Right atrium auricular region (tissue), 2 donors: ENCODE data around the gene MAN2A1. TPM values are rescaled to one million over a fixed set of nuclear protein-coding genes. Genes with fewer than 3 reads are reported as not detected.

Experiments used
- DNase-seq: peaks from one replicate; pipeline ENCODE4 v3.0.0-alpha.2; 2019; ENCODE audit warnings: low spot score
- H3K27ac ChIP-seq, 2 donors: fragments of 200-600 bp; sonication (generic); 1 replicate in 1 of 2; 2 replicates in 1 of 2; pipeline ENCODE4 v1.5.1; 2016 to 2019
- H3K27me3 ChIP-seq, 2 donors: fragments of 200-600 bp; sonication (generic); one replicate each; pipeline versions ENCODE4 v1.5.1 to v1.6.0; 2017 to 2019
- H3K36me3 ChIP-seq: fragments of 200-600 bp; sonication (generic); one replicate; pipeline ENCODE4 v1.5.1; 2016
- H3K4me1 ChIP-seq, 2 donors: fragments of 200-600 bp; sonication (generic); one replicate each; pipeline versions ENCODE4 v1.5.1 to v1.6.0; 2017 to 2019
- H3K4me3 ChIP-seq, 2 donors: fragments of 200-600 bp; sonication (generic); 1 replicate in 1 of 2; 2 replicates in 1 of 2; pipeline ENCODE4 v1.5.1; 2017 to 2019; ENCODE audit warnings: mild to moderate bottlenecking in 1 of 2, moderate library complexity in 1 of 2
- H3K9me3 ChIP-seq, 2 donors: fragments of 200-600 bp; sonication (generic); one replicate each; pipeline ENCODE4 v1.5.1; 2019
- total RNA-seq, 2 donors: library from RNA; depleted of rRNA; stranded (reverse); fragments of >200 nt; gene quantifications; one replicate each; pipeline ENCODE4 v1.1.0, GENCODE V29; 2016
- TF ChIP-seq, protein P1 (sequence below), 2 donors: fragments of 200-600 bp; sonication (generic); IDR thresholded peaks; one replicate each; pipeline ENCODE4 v1.5.1; 2019; ENCODE audit warnings: antibody characterized with exemption in 2 of 2

Gene MAN2A1
- total RNA-seq, 2 donors from 2014 or later = 10.0 to 10.4 TPM

DNA sequence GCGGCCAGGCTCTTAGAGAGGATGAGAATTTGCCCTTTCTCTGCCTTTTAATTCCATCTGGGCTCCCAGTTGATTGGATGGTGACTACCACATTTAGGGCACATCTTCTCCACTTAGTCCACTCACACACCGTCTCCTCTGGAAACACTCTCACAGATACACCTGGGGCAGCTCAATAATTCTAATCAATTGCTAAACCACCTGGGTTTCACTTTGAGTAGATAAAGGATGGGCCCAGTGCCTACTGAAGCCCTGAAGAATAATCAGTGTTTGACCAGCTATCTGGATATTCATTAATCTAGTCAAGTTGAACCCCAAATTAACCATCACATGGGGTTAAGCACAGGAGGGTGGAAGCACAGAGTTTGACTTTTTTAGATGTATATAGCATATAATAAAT, 19.1 kb downstream of the MAN2A1 start:
- Histone ChIP-seq H3K27me3 (no peaks in the 10 kb centered on the region), H3K27ac (no peak overlapping the region), H3K36me3 (no peaks in the 10 kb centered on the region), H3K9me3 (no peaks in the 10 kb centered on the region), H3K4me3 (no peak overlapping the region), H3K4me1 (peaks cover 0 to 14% of the 10 kb centered on the region in 2 donors)
- TF ChIP-seq, protein P1, sequence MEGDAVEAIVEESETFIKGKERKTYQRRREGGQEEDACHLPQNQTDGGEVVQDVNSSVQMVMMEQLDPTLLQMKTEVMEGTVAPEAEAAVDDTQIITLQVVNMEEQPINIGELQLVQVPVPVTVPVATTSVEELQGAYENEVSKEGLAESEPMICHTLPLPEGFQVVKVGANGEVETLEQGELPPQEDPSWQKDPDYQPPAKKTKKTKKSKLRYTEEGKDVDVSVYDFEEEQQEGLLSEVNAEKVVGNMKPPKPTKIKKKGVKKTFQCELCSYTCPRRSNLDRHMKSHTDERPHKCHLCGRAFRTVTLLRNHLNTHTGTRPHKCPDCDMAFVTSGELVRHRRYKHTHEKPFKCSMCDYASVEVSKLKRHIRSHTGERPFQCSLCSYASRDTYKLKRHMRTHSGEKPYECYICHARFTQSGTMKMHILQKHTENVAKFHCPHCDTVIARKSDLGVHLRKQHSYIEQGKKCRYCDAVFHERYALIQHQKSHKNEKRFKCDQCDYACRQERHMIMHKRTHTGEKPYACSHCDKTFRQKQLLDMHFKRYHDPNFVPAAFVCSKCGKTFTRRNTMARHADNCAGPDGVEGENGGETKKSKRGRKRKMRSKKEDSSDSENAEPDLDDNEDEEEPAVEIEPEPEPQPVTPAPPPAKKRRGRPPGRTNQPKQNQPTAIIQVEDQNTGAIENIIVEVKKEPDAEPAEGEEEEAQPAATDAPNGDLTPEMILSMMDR (IDR thresholded peaks at IDR 0.05) = no peak
- no peak for DNase-seq

DNA sequence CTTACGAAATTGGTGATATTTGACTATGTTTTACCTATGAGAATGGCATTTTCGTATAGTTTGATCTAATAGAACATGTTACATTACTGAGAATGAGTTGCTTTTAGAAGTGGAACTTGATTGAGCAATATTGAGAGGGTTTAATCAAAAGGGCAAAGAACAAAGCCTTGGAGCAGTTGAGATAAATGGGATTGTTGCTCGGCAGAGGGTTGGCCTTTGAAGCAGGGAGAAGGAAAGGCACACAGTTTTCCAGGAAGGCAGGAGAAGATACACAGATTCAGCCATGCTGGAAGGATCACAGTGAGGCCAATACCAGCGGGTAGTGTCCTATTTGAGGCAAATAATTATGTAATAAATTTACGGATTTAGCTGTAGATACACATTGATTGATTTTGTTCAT, 19.5 kb downstream of the MAN2A1 start:
- no peak for DNase-seq
- H3K4me3 ChIP-seq = no peak overlapping the region
- TF ChIP-seq, protein P1 (IDR thresholded peaks at IDR 0.05) = no peak
- peaks cover 0 to 10% of the 10 kb centered on the region in 2 donors for H3K4me1 ChIP-seq
- H3K9me3 ChIP-seq = no peaks in the 10 kb centered on the region
- no peaks in the 10 kb centered on the region for H3K36me3 ChIP-seq
- no peaks in the 10 kb centered on the region for H3K27me3 ChIP-seq
- H3K27ac ChIP-seq = no peak overlapping the region

DNA sequence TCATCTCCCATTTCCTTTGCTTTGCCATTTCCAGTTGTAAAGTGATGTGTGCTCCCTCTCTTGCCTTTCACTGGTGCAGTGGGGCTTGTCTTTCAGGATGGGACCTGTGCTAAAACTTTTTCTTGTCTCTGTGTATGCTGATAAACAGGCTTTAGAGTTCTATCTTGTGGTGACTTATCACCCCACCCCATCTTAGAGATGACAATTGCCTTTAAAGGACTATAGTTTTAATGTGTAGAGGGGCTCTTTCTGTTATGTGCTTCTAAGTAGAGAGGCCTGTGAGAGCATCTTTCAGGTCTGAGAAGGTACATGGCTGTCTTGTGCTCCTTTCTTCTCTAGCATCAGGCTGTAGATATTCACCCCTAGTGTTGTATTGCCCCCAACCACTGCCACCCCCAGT, 21.9 kb downstream of the MAN2A1 start:
- Histone ChIP-seq H3K36me3 (no peaks in the 10 kb centered on the region), H3K27ac (no peak overlapping the region), H3K27me3 (no peaks in the 10 kb centered on the region), H3K9me3 (no peaks in the 10 kb centered on the region), H3K4me3 (no peak overlapping the region), H3K4me1 (no peaks in the 10 kb centered on the region)
- DNase-seq = no peak
- TF ChIP-seq, protein P1 (IDR thresholded peaks at IDR 0.05) = no peak

DNA sequence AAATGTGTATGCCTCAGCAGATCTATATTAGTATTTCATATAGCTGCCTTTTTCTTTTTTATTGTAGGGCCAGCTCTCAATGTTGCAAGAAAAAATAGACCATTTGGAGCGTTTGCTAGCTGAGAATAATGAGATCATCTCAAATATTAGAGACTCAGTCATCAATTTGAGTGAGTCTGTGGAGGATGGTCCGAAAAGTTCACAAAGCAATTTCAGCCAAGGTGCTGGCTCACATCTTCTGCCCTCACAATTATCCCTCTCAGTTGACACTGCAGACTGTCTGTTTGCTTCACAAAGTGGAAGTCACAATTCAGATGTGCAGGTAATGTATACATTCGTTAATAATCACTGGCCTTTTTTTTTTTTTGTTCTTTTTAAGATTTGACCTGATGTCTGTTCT, 23.7 kb downstream of the MAN2A1 start:
- Histone ChIP-seq H3K4me3 (no peak overlapping the region), H3K9me3 (no peaks in the 10 kb centered on the region), H3K4me1 (no peaks in the 10 kb centered on the region), H3K27me3 (no peaks in the 10 kb centered on the region), H3K27ac (no peak overlapping the region), H3K36me3 (no peaks in the 10 kb centered on the region)
- DNase-seq = no peak
- TF ChIP-seq, protein P1 (IDR thresholded peaks at IDR 0.05) = no peak

DNA sequence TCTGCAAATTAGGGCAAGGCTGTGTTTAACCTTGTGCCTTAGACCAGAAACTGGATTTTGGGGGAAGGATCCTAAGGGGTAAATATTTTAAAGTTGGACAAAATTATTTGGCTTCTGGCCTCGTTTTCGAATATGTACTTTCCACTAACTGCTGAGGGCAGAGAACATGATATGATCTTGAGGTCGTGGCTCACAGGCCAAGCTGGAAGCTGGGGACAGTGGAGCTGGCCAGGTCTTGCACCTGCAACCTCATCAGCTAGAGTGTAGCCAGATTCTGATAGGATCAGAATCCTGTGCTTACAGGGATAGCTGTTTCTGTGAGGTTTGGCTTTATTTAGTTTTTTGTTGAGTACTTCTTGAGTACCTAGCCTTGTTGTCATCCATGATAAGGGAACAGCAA, 24.9 kb downstream of the MAN2A1 start:
- no peak for DNase-seq
- Histone ChIP-seq H3K4me1 (no peaks in the 10 kb centered on the region), H3K4me3 (no peak overlapping the region), H3K9me3 (no peaks in the 10 kb centered on the region), H3K27ac (no peak overlapping the region), H3K27me3 (no peaks in the 10 kb centered on the region), H3K36me3 (no peaks in the 10 kb centered on the region)
- TF ChIP-seq, protein P1 (IDR thresholded peaks at IDR 0.05) = no peak

DNA sequence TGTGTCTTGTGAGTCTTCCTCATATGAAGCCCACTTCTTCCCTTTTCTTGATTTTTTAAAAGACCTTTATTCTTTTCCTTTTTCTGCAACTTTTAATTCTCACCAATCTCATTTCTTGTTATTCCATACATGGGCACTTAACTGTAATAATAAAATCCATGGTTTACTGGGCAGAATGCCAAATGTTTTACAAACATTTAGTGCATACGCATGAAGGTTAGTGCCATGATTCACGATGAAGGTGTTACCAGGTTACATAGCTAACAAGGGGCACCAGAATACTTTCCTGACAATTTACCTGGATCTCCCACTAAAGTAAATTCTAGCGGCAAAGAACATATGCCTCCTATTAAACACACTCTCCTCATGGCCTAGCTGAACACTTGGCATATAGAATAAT, 28.5 kb downstream of the MAN2A1 start:
- H3K4me1 ChIP-seq = no peaks in the 10 kb centered on the region

More for the DNA sequence above, 28.5 kb downstream of the MAN2A1 start:
- DNase-seq = no peak
- TF ChIP-seq, protein P1 (IDR thresholded peaks at IDR 0.05) = no peak
- Histone ChIP-seq H3K4me3 (no peak overlapping the region), H3K9me3 (no peaks in the 10 kb centered on the region), H3K27me3 (no peaks in the 10 kb centered on the region), H3K36me3 (no peaks in the 10 kb centered on the region), H3K27ac (no peak overlapping the region)
